Liver (tissue), 9 donors: Measurements from ENCODE around the gene CATSPER1. TPM values are rescaled to one million over a fixed set of nuclear protein-coding genes. Genes with fewer than 3 reads are reported as not detected.

ENCODE experiments used
- DNase-seq: peaks from one replicate; pipeline ENCODE4 v3.0.0-alpha.2; 2017; ENCODE audit warnings: low spot score
- H3K27ac ChIP-seq, 2 donors: one replicate each; pipeline ENCODE4 v1.7.0; 2013; ENCODE audit warnings: inconsistent platforms in 2 of 2, low read length in 2 of 2, control low read depth in 1 of 2, low read depth in 1 of 2, mild to moderate bottlenecking in 1 of 2
- H3K27me3 ChIP-seq, 4 donors: one replicate each; pipeline versions ENCODE4 v1.6.1 to v1.7.0; 2013; ENCODE audit warnings: low read length in 3 of 4, inconsistent platforms in 1 of 4, mild to moderate bottlenecking in 1 of 4, moderate library complexity in 1 of 4; ENCODE audit not compliant: control insufficient read depth in 4 of 4, insufficient read depth in 4 of 4
- H3K36me3 ChIP-seq, 4 donors: one replicate each; pipeline versions ENCODE4 v1.6.1 to v1.7.0; 2013; ENCODE audit warnings: low read length in 3 of 4, mild to moderate bottlenecking in 3 of 4, low read depth in 1 of 4, moderate library complexity in 1 of 4; ENCODE audit not compliant: control insufficient read depth in 4 of 4, insufficient read depth in 3 of 4
- H3K4me1 ChIP-seq, 4 donors: one replicate each; pipeline versions ENCODE4 v1.6.1 to v1.7.0; 2013; ENCODE audit warnings: low read length in 3 of 4, mild to moderate bottlenecking in 3 of 4, moderate library complexity in 1 of 4; ENCODE audit not compliant: control insufficient read depth in 4 of 4, insufficient read depth in 4 of 4
- H3K4me3 ChIP-seq, 3 donors: one replicate each; pipeline versions ENCODE4 v1.6.1 to v1.7.0; 2013; ENCODE audit warnings: low read length in 3 of 3, control low read depth in 1 of 3, low read depth in 1 of 3, mild to moderate bottlenecking in 1 of 3
- H3K9ac ChIP-seq, 2 donors: one replicate each; pipeline ENCODE4 v1.7.0; 2013; ENCODE audit warnings: low read length in 2 of 2, mild to moderate bottlenecking in 2 of 2, moderate library complexity in 2 of 2, control low read depth in 1 of 2, low read depth in 1 of 2
- H3K9me3 ChIP-seq, 4 donors: one replicate each; pipeline versions ENCODE4 v1.6.1 to v1.7.0; 2013; ENCODE audit warnings: low read length in 3 of 4; ENCODE audit not compliant: control insufficient read depth in 4 of 4
- EGR1 ChIP-seq, 2 donors: IDR thresholded peaks; 2 replicates each; pipeline ENCODE4 v1.6.1; 2016 to 2018; ENCODE audit warnings: antibody characterized with exemption in 2 of 2, low read depth in 2 of 2
- FOXA1 ChIP-seq: IDR thresholded peaks from 2 replicates; pipeline ENCODE4 v1.6.1; 2016; ENCODE audit warnings: antibody characterized with exemption
- FOXA2 ChIP-seq: IDR thresholded peaks from 2 replicates; pipeline ENCODE4 v1.6.1; 2016; ENCODE audit warnings: antibody characterized with exemption
- GABPA ChIP-seq, 2 donors: IDR thresholded peaks in 1 of 2; conservative IDR thresholded peaks in 1 of 2; 2 replicates each; pipeline ENCODE4 v1.6.1; 2016; ENCODE audit warnings: antibody characterized with exemption in 2 of 2, mild to moderate bottlenecking in 1 of 2, moderate library complexity in 1 of 2
- HNF4A ChIP-seq, 2 donors: conservative IDR thresholded peaks; 2 replicates each; pipeline ENCODE4 v1.6.1; 2016; ENCODE audit warnings: antibody characterized with exemption in 2 of 2, mild to moderate bottlenecking in 2 of 2
- HNF4G ChIP-seq: IDR thresholded peaks from 2 replicates; pipeline ENCODE4 v1.6.1; 2016; ENCODE audit warnings: antibody characterized with exemption
- JUND ChIP-seq, 2 donors: IDR thresholded peaks; 2 replicates each; pipeline ENCODE4 v1.6.1; 2016; ENCODE audit warnings: antibody characterized with exemption in 2 of 2
- NR2F2 ChIP-seq: IDR thresholded peaks from 2 replicates; pipeline ENCODE4 v1.6.1; 2016; ENCODE audit warnings: antibody characterized with exemption
- RAD21 ChIP-seq, 2 donors: IDR thresholded peaks; 2 replicates each; pipeline ENCODE4 v1.6.1; 2016; ENCODE audit warnings: antibody characterized with exemption in 2 of 2, mild to moderate bottlenecking in 2 of 2
- RXRA ChIP-seq, 2 donors: IDR thresholded peaks; 2 replicates each; pipeline ENCODE4 v1.6.1; 2017 to 2018; ENCODE audit warnings: antibody characterized with exemption in 2 of 2, mild to moderate bottlenecking in 1 of 2
- SP1 ChIP-seq: IDR thresholded peaks from 2 replicates; pipeline ENCODE4 v1.6.1; 2018; ENCODE audit warnings: antibody characterized with exemption, mild to moderate bottlenecking
- TAF1 ChIP-seq: conservative IDR thresholded peaks from 2 replicates; pipeline ENCODE4 v1.6.1; 2016; ENCODE audit warnings: antibody characterized with exemption, mild to moderate bottlenecking
- YY1 ChIP-seq: IDR thresholded peaks from 2 replicates; pipeline ENCODE4 v1.6.1; 2016; ENCODE audit warnings: antibody characterized with exemption, mild to moderate bottlenecking
- whole genome bisulfite sequencing: extraction: QIAGEN DNeasy Blood & Tissue Kit; methylation state at CpG from one replicate; pipeline ENCODE4 v1.1.7; 2013; 5-methylcytosine and 5-hydroxymethylcytosine counted together
- polyA plus RNA-seq, 2 donors: library from polyadenylated mRNA; stranded (reverse) in 1 of 2; unstranded in 1 of 2; fragments of 200-250 nt in 1 of 2; fragments of >200 nt in 1 of 2; fragmentation: Nextera tagmentation in 1 of 2; extraction: Ambion mirVana in 1 of 2; gene quantifications; one replicate each; pipeline versions ENCODE4 v1.2.1 to v1.2.3, GENCODE V29; 2013 to 2015
- total RNA-seq, 2 donors: library from RNA; depleted of rRNA; stranded (reverse); fragments of >200 nt; gene quantifications; one replicate each; pipeline ENCODE4 v1.2.3, GENCODE V29; 2014
- TF ChIP-seq, protein P1 (sequence below): IDR thresholded peaks from 2 replicates; pipeline ENCODE4 v1.6.1; 2016; ENCODE audit warnings: antibody characterized with exemption
- TF ChIP-seq, protein P2 (sequence below): IDR thresholded peaks from 2 replicates; pipeline ENCODE4 v1.6.1; 2016; ENCODE audit warnings: antibody characterized with exemption
- TF ChIP-seq, protein P3 (sequence below): fragments of 150-350 bp; IDR thresholded peaks from 2 replicates; pipeline ENCODE4 v1.5.1; 2017; ENCODE audit warnings: improper control_type of control experiment, low read depth, low read length; ENCODE audit not compliant: missing input control
- TF ChIP-seq, protein P4 (sequence below): IDR thresholded peaks from 2 replicates; pipeline ENCODE4 v1.6.1; 2016; ENCODE audit warnings: antibody characterized with exemption, mild to moderate bottlenecking
- TF ChIP-seq, protein P5 (sequence below): IDR thresholded peaks from 2 replicates; pipeline ENCODE4 v1.6.1; 2016; ENCODE audit warnings: antibody characterized with exemption
- donor health status: healthy.
- donor health status: healthy.
- donor health status: healthy.
- donor health status: healthy.
- donor health status: healthy.

Gene CATSPER1
- total and polyA plus RNA-seq, 4 donors, result 0.17 TPM; not detected in 3

DNA sequence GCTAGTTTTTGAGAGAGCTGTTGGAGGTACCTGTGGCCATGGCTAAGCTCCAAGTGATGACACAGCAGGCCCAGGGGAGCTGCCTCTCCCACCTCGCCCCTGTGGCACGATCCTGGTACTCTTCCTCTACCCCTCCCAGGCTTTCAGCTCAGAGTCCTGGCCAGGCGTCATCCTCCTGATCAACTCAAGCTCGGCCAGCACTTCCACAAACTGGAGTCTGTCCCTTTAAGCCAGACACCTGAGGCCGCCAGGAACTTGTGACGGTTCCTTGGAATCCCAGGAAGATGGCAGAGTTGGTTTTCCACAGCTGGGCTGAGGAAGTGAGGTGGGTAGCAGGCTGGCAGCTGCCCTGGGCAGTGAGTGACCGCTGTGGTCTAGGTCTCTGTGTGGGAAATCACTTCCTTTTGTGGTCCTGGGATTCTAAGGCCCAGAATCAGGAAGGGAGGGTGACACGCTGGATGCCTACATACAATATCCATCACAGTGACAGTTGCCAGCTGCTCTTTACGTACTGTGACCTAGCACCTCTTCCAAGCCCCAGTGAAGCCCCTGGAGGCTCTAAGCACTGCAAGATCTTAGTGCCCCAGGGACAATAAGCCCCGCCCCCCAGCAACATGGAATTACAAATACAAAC is 17.7 kb downstream of the CATSPER1 start:
- Histone ChIP-seq H3K9me3 (no peaks in the 10 kb centered on the region), H3K9ac (no peak overlapping the region), H3K27ac (no peak overlapping the region), H3K4me3 (no peak overlapping the region), H3K36me3 (peaks cover 0 to 8% (median 3%) of the 10 kb centered on the region in 4 donors), H3K27me3 (peaks cover 0 to 14% (median 0%) of the 10 kb centered on the region in 4 donors), H3K4me1 (peaks cover 0 to 8% (median 5%) of the 10 kb centered on the region in 4 donors)
- no peak for DNase-seq
- no peak for TF ChIP-seq HNF4A (conservative IDR thresholded peaks at IDR 0.05)
- TF ChIP-seq JUND (IDR thresholded peaks at IDR 0.05), result no peak
- TF ChIP-seq HNF4G, result no peak
- TF ChIP-seq NR2F2, result no peak
- TF ChIP-seq, protein P1, sequence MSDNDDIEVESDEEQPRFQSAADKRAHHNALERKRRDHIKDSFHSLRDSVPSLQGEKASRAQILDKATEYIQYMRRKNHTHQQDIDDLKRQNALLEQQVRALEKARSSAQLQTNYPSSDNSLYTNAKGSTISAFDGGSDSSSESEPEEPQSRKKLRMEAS, result no peak
- TF ChIP-seq RAD21 (IDR thresholded peaks at IDR 0.05), result no peak
- TF ChIP-seq TAF1, result no peak
- no peak for TF ChIP-seq SP1
- TF ChIP-seq, protein P2, sequence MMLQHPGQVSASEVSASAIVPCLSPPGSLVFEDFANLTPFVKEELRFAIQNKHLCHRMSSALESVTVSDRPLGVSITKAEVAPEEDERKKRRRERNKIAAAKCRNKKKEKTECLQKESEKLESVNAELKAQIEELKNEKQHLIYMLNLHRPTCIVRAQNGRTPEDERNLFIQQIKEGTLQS, result no peak
- WGBS, result 77% methylated on average over 10 of the region's 10 CpGs

DNA sequence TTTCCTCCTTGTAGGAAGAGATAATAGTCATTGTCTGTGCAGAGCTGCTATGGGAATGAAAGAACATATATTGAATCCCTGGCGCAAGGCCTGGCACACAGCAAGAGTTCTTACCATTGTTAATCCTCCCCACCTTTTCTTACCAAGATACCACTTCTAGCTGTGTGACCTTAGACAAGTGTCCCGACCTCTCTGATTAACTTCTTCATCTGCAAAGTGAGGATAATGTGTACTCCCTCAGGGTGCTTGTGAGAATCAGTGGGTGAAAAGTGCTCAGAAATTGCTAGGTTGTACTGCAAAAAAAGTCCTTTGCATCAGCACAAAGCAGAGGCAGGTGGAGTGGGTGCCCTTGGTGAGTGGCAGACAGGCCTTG is 18.2 kb downstream of the CATSPER1 start:
- Histone ChIP-seq H3K27ac (no peak overlapping the region), H3K4me3 (no peak overlapping the region), H3K27me3 (peaks cover 0 to 10% (median 0%) of the 10 kb centered on the region in 4 donors), H3K9ac (no peak overlapping the region), H3K4me1 (peaks cover 4 to 10% (median 9%) of the 10 kb centered on the region in 4 donors), H3K36me3 (peaks cover 0 to 8% (median 3%) of the 10 kb centered on the region in 4 donors), H3K9me3 (no peaks in the 10 kb centered on the region)
- 86% methylated on average over 2 of the region's 2 CpGs for WGBS
- no peak for DNase-seq
- TF ChIP-seq SP1, result no peak
- TF ChIP-seq, protein P1, result no peak
- TF ChIP-seq HNF4A (conservative IDR thresholded peaks at IDR 0.05), result no peak
- TF ChIP-seq RAD21 (IDR thresholded peaks at IDR 0.05), result no peak
- TF ChIP-seq FOXA2, result no peak
- TF ChIP-seq HNF4G, result no peak
- TF ChIP-seq, protein P2, result no peak
- TF ChIP-seq FOXA1, result no peak
- no peak for TF ChIP-seq NR2F2
- TF ChIP-seq TAF1, result no peak
- no peak for TF ChIP-seq YY1
- TF ChIP-seq, protein P3, sequence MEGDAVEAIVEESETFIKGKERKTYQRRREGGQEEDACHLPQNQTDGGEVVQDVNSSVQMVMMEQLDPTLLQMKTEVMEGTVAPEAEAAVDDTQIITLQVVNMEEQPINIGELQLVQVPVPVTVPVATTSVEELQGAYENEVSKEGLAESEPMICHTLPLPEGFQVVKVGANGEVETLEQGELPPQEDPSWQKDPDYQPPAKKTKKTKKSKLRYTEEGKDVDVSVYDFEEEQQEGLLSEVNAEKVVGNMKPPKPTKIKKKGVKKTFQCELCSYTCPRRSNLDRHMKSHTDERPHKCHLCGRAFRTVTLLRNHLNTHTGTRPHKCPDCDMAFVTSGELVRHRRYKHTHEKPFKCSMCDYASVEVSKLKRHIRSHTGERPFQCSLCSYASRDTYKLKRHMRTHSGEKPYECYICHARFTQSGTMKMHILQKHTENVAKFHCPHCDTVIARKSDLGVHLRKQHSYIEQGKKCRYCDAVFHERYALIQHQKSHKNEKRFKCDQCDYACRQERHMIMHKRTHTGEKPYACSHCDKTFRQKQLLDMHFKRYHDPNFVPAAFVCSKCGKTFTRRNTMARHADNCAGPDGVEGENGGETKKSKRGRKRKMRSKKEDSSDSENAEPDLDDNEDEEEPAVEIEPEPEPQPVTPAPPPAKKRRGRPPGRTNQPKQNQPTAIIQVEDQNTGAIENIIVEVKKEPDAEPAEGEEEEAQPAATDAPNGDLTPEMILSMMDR, result no peak
- TF ChIP-seq RXRA (IDR thresholded peaks at IDR 0.05), result no peak
- TF ChIP-seq GABPA (IDR thresholded peaks at IDR 0.05 in 1 of 2, conservative IDR thresholded peaks at IDR 0.05 in 1 of 2), result no peak
- TF ChIP-seq EGR1 (IDR thresholded peaks at IDR 0.05; ENCODE audit: low read depth in 2 of 2), result no peak
- TF ChIP-seq, protein P4, sequence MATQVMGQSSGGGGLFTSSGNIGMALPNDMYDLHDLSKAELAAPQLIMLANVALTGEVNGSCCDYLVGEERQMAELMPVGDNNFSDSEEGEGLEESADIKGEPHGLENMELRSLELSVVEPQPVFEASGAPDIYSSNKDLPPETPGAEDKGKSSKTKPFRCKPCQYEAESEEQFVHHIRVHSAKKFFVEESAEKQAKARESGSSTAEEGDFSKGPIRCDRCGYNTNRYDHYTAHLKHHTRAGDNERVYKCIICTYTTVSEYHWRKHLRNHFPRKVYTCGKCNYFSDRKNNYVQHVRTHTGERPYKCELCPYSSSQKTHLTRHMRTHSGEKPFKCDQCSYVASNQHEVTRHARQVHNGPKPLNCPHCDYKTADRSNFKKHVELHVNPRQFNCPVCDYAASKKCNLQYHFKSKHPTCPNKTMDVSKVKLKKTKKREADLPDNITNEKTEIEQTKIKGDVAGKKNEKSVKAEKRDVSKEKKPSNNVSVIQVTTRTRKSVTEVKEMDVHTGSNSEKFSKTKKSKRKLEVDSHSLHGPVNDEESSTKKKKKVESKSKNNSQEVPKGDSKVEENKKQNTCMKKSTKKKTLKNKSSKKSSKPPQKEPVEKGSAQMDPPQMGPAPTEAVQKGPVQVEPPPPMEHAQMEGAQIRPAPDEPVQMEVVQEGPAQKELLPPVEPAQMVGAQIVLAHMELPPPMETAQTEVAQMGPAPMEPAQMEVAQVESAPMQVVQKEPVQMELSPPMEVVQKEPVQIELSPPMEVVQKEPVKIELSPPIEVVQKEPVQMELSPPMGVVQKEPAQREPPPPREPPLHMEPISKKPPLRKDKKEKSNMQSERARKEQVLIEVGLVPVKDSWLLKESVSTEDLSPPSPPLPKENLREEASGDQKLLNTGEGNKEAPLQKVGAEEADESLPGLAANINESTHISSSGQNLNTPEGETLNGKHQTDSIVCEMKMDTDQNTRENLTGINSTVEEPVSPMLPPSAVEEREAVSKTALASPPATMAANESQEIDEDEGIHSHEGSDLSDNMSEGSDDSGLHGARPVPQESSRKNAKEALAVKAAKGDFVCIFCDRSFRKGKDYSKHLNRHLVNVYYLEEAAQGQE, result no peak
- TF ChIP-seq, protein P5, sequence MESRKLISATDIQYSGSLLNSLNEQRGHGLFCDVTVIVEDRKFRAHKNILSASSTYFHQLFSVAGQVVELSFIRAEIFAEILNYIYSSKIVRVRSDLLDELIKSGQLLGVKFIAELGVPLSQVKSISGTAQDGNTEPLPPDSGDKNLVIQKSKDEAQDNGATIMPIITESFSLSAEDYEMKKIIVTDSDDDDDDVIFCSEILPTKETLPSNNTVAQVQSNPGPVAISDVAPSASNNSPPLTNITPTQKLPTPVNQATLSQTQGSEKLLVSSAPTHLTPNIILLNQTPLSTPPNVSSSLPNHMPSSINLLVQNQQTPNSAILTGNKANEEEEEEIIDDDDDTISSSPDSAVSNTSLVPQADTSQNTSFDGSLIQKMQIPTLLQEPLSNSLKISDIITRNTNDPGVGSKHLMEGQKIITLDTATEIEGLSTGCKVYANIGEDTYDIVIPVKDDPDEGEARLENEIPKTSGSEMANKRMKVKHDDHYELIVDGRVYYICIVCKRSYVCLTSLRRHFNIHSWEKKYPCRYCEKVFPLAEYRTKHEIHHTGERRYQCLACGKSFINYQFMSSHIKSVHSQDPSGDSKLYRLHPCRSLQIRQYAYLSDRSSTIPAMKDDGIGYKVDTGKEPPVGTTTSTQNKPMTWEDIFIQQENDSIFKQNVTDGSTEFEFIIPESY, result no peak
- no peak for TF ChIP-seq JUND (IDR thresholded peaks at IDR 0.05)
